ENCODE measurements around the gene FGF12. TPM values are rescaled to one million over a fixed set of nuclear protein-coding genes. Genes with fewer than 3 reads are reported as not detected.

Gene FGF12
- polyA plus RNA-seq, 1 of the 3 experiments (the other 2 are of a cell fraction), result 0.30 TPM

- TF ChIP-seq IRF3 (IDR thresholded peaks at IDR 0.05; ENCODE audit: low read depth, low read length) (no peak), SIN3A (IDR thresholded peaks at IDR 0.05; ENCODE audit: borderline replicate concordance, low read depth, low read length) (no peak), ELF1 (IDR thresholded peaks at IDR 0.05) (no peak), USF1 (IDR thresholded peaks at IDR 0.05; ENCODE audit: borderline replicate concordance, low read depth) (no peak), TCF12 (IDR thresholded peaks at IDR 0.05) (no peak), RAD21 (IDR thresholded peaks at IDR 0.05; ENCODE audit: low read length) (no peak)
Measured at GRCh38 chr3:192675958-192676649, 51.2 kb downstream of the FGF12 start (continued).

GRCh38 chr3:192655628-192656027 is 71.7 kb downstream of the FGF12 start:
- WGBS (ENCODE audit: low lambda C conversion rate), result 11% methylated on average over 6 of the region's 6 CpGs
- no peaks in the 10 kb centered on the region for H3K36me3 ChIP-seq (replicated peaks in 1 of 2; ENCODE audit: control insufficient read depth in 1 of 2, insufficient read depth in 2 of 2, low read length in 1 of 2)
- no peaks in the 10 kb centered on the region for H3K9me3 ChIP-seq
- no peaks in the 10 kb centered on the region for H3K79me2 ChIP-seq (ENCODE audit: insufficient read depth)
- no peak for DNase-seq
- CTCF ChIA-PET, result no interaction called here
- no peaks in the 10 kb centered on the region for H4K20me1 ChIP-seq (ENCODE audit: insufficient read depth)
- H3K4me1 ChIP-seq (ENCODE audit: control insufficient read depth in 1 of 2, insufficient read depth in 2 of 2, low read depth in 1 of 2, low read length in 1 of 2), result no peaks in the 10 kb centered on the region
- H3K4me3 ChIP-seq (ENCODE audit: low read depth in 2 of 2, low read length in 1 of 2), result no peak overlapping the region
- no peaks in the 10 kb centered on the region for H3K27me3 ChIP-seq (ENCODE audit: insufficient read depth)
- POLR2A ChIA-PET, result no interaction called here
- H3F3A ChIP-seq (replicated peaks; ENCODE audit: insufficient read depth), result no peaks in the 10 kb centered on the region
- no peak overlapping the region for H3K27ac ChIP-seq (ENCODE audit: low read depth in 2 of 2, low read length in 1 of 2)
- H3K4me2 ChIP-seq, result no peak overlapping the region
- no peak overlapping the region for H2AFZ ChIP-seq (ENCODE audit: low read depth)
- TF ChIP-seq EZH2phosphoT487 (IDR thresholded peaks at IDR 0.05; ENCODE audit: borderline replicate concordance, low read depth), result no peak
- no peak for TF ChIP-seq NFIC (IDR thresholded peaks at IDR 0.05; ENCODE audit: borderline replicate concordance)
- no peak for TF ChIP-seq RXRA (IDR thresholded peaks at IDR 0.05; ENCODE audit: borderline replicate concordance, low read depth)
- TF ChIP-seq MEF2A (IDR thresholded peaks at IDR 0.05; ENCODE audit: borderline replicate concordance, low read depth), result no peak
- TF ChIP-seq USF2 (IDR thresholded peaks at IDR 0.05; ENCODE audit: borderline replicate concordance, low read depth, low read length), result no peak
- no peak for TF ChIP-seq ELF1 (IDR thresholded peaks at IDR 0.05)
- TF ChIP-seq FOXJ3 (CRISPR knock-in tag; IDR thresholded peaks at IDR 0.05), result no peak
- TF ChIP-seq GABPA (IDR thresholded peaks at IDR 0.05; ENCODE audit: low read depth), result no peak
- no peaks in the 10 kb centered on the region for H3K9me2 ChIP-seq
- no peak overlapping the region for H3K9ac ChIP-seq

GRCh38 chr3:192655040-192655439 is 72.3 kb downstream of the FGF12 start:
- Histone ChIP-seq H3K4me3 (ENCODE audit: low read depth in 2 of 2, low read length in 1 of 2) (no peak overlapping the region), H4K20me1 (ENCODE audit: insufficient read depth) (no peaks in the 10 kb centered on the region), H3F3A (replicated peaks; ENCODE audit: insufficient read depth) (no peaks in the 10 kb centered on the region), H3K9ac (no peak overlapping the region), H3K27me3 (ENCODE audit: insufficient read depth) (no peaks in the 10 kb centered on the region), H3K9me3 (no peaks in the 10 kb centered on the region), H3K79me2 (ENCODE audit: insufficient read depth) (no peaks in the 10 kb centered on the region), H3K4me2 (no peak overlapping the region), H3K36me3 (replicated peaks in 1 of 2; ENCODE audit: control insufficient read depth in 1 of 2, insufficient read depth in 2 of 2, low read length in 1 of 2) (no peaks in the 10 kb centered on the region), H2AFZ (ENCODE audit: low read depth) (no peak overlapping the region), H3K4me1 (ENCODE audit: control insufficient read depth in 1 of 2, insufficient read depth in 2 of 2, low read depth in 1 of 2, low read length in 1 of 2) (no peaks in the 10 kb centered on the region), H3K9me2 (no peaks in the 10 kb centered on the region), H3K27ac (ENCODE audit: low read depth in 2 of 2, low read length in 1 of 2) (no peak overlapping the region)
- ChIA-PET POLR2A (no interaction called here), CTCF (no interaction called here)
- 0% methylated on average over 1 of the region's 1 CpG for WGBS (ENCODE audit: low lambda C conversion rate)
- DNase-seq, result no peak
- TF ChIP-seq USF2 (IDR thresholded peaks at IDR 0.05; ENCODE audit: borderline replicate concordance, low read depth, low read length) (no peak), SIN3A (IDR thresholded peaks at IDR 0.05; ENCODE audit: borderline replicate concordance, low read depth, low read length) (no peak), EZH2phosphoT487 (IDR thresholded peaks at IDR 0.05; ENCODE audit: borderline replicate concordance, low read depth) (no peak), RCOR1 (IDR thresholded peaks at IDR 0.05; ENCODE audit: low read length) (no peak), RXRA (IDR thresholded peaks at IDR 0.05; ENCODE audit: borderline replicate concordance, low read depth) (no peak)
